LHCN-M2 (cell line): ENCODE results near the gene CMTM1. TPM values are rescaled to one million over a fixed set of nuclear protein-coding genes. Genes with fewer than 3 reads are reported as not detected.
A peak's percentile ranks its signal among the peaks of the same experiment; 100 is the strongest.
"Not testable (repeated sequence)": the region's sequence is repeated elsewhere in the genome, so short reads cannot be mapped to it uniquely, and the experiment has no call there.

Experiments
- DNase-seq: peaks from one replicate; pipeline ENCODE4 v3.0.0-alpha.2; 2012; ENCODE audit warnings: low read depth
- total RNA-seq: library from RNA; depleted of rRNA; stranded (reverse); fragments of >200 nt; gene quantifications from 2 replicates; pipeline ENCODE4 v1.2.3, GENCODE V29; 2014; rRNA removed

Gene CMTM1
- total RNA-seq, 1 experiment from 2014 or later, result 3.7 TPM

DNA sequence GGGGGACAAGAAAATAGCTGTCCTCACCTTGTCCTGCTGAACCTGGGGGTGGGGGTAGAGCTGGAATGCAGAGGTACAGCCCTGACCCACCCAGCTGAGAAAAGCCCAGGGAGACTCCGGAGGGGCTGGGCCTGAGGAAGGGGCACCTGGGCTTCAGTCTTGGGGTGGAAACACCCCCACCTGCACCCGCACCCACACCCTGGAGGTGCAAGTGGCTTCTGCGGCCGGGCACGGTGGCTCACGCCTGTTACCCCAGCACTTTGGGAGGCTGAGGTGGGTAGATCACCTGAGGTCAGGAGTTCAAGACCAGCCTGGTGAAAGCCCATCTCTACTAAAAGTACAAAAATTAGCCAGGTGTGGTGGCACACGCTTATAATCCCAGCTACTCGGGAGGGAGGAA lies 45.7 kb downstream of the CMTM1 start:
- DNase-seq, result not testable (repeated sequence)

DNA sequence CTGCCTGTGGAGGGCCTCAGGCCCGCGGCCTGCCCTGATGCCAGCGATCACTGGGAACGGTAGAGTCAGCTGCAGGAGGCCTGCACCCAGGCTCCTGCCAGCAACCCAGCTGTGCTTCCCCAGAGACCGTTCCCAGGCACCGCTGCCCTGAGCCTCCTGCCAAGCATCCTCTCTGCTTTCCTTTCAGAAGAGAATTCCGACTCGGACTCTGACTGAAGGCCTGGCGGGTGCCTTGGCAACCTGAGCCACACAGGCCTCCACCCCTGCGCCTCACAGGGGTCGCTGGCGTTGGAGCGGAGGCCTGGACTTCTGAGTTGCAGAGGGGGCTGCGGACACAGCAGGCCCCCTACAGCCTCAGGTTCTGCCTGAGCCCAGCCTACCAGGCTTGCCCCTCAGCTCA lies 46.2 kb downstream of the CMTM1 start:
- DNase-seq, result no peak

GRCh38 chr16:66614161-66614802 lies 48.0 kb downstream of the CMTM1 start:
- DNase-seq, result no peak

GRCh38 chr16:66616169-66616568 lies 49.9 kb downstream of the CMTM1 start:
- DNase-seq, result no peak

- no peak for DNase-seq
Measured at GRCh38 chr16:66616592-66616991, 50.4 kb downstream of the CMTM1 start.

GRCh38 chr16:66617010-66617434 lies 50.8 kb downstream of the CMTM1 start:
- no peak for DNase-seq

DNA sequence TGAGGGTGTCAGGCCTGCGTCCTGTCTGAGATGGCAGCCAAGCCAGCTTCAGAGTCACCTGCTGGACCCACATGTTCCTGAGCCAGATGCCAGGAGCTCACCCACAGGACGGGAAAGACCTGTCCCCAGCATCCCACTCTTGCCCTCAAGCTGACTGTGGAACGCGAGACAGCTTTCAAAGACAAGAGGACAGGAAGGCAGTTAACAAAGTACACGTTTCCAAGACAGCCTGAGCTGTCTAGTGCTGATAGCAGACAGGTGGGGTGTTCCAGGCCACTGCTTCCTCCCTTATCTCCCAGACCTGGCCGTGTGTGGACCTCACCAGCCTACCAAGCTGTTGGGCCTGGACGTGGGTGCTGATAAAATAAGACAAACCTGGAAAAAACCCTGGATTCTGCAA lies 51.5 kb downstream of the CMTM1 start:
- DNase-seq, result no peak

- DNase-seq, result peak; percentile 95
Measured at GRCh38 chr16:66618588-66619375, 52.5 kb downstream of the CMTM1 start.

DNA sequence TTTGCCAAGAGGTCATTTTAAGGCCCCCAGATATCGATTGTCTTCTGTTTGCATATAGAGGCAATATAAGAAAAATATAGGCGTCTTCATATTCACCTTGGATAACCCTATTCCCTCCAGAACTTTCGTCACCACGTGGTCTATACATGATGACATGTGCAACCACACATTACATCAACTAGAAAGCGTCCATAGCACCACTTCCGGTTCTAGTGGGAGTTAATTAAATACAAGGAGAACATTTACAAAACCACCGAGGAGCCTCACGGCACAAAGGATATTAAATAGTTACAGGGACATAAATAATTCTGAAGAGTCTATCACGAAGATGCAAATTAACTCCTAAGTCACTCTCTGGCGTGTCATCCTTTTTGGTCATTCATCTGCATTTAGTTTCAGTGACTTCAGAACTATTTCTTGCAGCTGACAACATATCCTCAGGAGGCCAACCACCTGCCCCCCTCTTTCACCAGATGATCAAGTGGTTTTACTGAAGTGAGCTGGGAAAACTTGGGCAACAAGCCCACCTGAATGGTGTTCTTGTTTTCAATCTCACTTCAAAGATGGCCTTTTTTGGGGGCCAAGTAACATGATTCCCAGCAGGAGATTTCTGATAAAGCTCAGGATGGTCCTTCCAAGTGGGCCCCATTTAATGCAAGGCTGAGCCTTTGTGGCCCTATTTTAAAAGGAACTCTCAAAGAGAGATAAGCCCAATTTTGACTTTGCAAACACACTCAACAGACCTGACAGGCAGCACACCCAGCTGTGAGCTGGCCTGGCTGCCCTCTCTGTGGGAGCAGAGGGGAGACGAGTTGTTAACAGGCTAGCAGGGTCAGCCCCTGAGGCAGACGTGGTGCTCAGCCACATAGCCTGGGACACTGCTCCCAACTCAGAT lies 53.5 kb downstream of the CMTM1 start:
- DNase-seq, result peak; percentile 68

GRCh38 chr16:66620429-66620795 lies 54.2 kb downstream of the CMTM1 start:
- DNase-seq, result no peak

DNA sequence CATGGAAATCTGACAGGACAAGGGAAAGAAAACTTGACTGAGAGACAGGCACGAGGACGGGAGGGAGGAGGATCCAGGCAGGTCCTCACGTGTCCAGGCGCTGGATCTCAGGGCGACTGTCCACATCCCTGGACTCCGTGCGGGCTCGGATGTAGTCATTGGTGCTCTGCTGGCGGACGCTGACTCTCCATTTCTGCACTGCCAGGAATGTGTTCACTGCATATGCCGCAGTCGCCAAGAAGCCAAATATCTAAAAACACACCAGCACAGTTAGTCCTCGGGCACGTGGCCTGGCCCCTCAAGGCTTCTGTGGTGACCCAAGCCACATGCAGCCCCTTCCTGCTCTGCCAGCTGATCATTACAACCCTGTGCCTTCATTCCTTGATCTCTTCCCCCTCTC lies 55.7 kb downstream of the CMTM1 start:
- DNase-seq, result no peak

DNA sequence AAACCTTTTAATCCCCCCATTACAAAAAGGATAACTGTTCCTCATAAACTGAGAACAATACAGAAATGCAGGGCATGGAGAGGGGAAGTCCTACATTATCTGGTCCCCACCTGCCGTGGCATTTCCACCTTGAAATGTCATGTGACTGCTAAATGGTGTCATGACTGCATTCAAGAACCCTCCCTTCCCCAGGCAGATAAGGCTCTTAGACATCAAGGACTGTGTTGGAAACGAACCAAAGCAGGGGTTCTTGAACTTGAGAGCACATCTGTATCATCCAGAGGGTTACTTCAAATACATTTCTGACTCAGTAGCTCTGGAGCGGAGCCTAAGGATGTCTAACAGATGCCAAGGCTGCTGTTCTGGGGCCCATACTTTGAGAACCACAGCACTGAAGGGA lies 56.6 kb downstream of the CMTM1 start:
- no peak for DNase-seq

- no peak for DNase-seq
Measured at GRCh38 chr16:66623755-66624154, 57.5 kb downstream of the CMTM1 start.

DNA sequence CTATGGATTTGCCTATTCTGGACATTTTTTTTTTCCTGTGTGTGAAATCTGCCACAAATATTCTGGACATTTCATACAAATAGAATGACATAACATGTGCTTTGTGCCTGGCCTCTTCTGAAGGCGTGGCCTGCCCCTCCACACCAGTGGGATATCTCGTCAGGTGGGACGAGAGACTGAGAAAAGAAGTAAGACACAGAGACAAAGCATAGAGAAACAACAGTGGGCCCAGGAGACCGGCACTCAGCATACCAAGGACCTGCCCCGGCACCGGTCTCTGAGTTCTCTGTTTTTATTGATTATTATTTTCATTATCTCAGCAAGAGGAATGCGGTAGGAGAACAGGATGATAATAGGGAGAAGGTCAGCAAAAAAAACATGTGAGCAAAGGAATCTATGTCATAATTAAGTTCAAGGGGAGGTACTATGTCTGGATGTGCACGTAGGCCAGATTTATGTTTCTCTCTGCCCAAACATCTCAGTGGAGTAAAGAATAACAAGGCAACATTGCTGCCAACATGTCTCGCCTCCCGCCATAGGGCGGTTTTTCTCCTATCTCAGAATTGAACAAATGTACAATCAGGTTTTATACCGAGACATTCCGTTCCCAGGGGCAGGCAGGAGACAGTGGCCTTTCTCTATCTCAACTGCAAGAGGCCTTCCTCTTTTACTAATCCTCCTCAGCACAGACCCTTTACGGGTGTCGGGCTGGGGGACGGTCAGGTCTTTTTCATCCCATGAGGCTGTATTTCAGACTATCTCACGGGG lies 61.6 kb downstream of the CMTM1 start:
- not testable (repeated sequence) for DNase-seq

Other genes with a start within 250 kb of the CMTM1 start
- not detected in 2 replicates for gene CDH5, start 199.7 kb upstream of the CMTM1 start, total RNA-seq
- 0.19 and 1.4 TPM in 2 replicates for gene BEAN1, start 139.1 kb upstream of the CMTM1 start, total RNA-seq
- gene TK2, start 16.3 kb upstream of the CMTM1 start, total RNA-seq, result 38.2 and 40.6 TPM in 2 replicates
- 84.8 and 111 TPM in 2 replicates for gene CKLF, start 13.9 kb upstream of the CMTM1 start, total RNA-seq
- not detected in 2 replicates for gene CMTM2, start 13.0 kb downstream of the CMTM1 start, total RNA-seq
- 25.5 and 30.2 TPM in 2 replicates for gene CMTM3, start 38.3 kb downstream of the CMTM1 start, total RNA-seq
- 11.9 and 16.4 TPM in 2 replicates for gene CMTM4, start 130.3 kb downstream of the CMTM1 start, total RNA-seq
- 110 and 117 TPM in 2 replicates for gene DYNC1LI2, start 185.2 kb downstream of the CMTM1 start, total RNA-seq
- gene TERB1, start 235.1 kb downstream of the CMTM1 start, total RNA-seq, result not detected in 2 replicates